GM21447 (cell line): Measurements from ENCODE around the gene GRK1.
"Not testable (repeated sequence)": the region's sequence is repeated elsewhere in the genome, so short reads cannot be mapped to it uniquely, and the experiment has no call there.

Experiments
- ATAC-seq: cut with Tn5 transposase; IDR thresholded peaks from one replicate; pipeline ENCODE4 v1.9.1; 2021; ENCODE audit not compliant: unreplicated experiment

GRK1 gene

DNA sequence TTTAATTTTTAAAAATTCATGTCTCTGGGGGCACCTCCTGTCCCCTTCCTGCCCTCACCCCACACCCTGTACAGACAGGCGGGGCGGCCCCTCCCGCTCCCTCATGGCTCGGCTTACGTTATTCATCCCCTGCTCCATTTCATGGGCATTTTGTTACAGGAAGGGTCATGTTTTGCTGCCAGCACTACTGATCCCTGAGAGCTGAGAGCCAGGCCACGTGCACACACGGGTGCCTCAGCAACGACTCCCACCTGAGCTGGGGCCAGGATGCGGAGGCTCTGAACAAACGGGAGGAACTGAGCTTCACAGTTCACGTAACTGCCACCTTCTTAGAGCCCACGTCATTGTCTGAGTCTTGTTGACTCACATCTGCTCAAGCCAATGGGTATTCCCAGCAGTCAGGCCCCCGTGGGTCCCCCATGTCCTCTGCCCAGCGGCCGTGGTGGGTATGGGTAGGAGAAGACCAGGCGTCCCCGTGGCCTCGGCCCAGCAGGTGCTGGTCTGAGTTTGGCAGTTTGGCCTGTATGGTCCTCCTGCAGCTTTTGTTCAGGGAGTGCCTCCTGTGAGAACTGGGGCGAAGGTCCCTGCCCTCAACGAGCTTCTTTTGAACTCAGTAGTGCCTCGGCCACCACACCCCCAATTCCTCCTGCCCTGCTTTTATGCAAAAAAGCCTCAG is 75.6 kb downstream of the GRK1 start:
- no peak for ATAC-seq

GRCh38 chr13:113743366-113744195 is 76.6 kb downstream of the GRK1 start:
- ATAC-seq, result no peak

DNA sequence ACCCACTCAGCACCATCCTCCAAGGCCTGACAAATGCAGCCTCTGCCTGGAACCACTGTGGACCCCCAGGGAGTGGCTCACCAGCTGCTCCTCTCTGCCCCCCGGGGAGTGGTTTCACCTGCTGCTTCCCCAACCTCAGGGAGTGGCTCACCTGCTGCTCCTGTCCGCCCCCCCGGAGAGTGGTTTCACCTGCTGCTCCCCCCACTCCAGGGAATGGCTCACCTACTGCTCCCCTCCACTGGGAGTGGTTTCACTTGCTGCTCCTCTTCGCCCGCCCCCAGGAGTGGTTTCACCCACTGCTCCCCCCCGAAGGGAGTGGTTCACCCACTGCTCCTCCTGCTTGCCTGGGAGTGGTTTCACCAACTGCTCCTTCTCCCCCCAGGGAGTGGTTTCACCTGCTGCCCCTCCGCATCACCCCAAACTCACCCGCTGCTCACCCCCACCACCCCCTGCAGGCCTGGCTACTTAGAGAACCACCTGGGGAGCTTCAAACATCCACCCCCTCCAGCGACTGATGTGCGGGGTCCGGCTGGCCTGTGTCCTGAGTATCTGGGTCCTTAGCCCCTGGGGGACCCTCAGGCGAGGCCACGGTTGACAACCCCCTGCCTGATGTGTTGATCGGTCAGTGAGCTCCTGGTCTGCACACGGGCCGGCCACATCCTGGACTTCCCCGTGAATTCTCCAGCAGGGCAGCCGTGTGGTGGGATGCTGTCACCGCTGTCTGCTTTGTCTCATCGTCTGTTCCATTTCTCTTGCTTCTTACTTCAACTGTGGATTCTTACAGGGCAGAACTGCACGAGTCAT is 77.4 kb downstream of the GRK1 start:
- ATAC-seq, result no peak

GRCh38 chr13:113745059-113745458 is 78.0 kb downstream of the GRK1 start:
- no peak for ATAC-seq

DNA sequence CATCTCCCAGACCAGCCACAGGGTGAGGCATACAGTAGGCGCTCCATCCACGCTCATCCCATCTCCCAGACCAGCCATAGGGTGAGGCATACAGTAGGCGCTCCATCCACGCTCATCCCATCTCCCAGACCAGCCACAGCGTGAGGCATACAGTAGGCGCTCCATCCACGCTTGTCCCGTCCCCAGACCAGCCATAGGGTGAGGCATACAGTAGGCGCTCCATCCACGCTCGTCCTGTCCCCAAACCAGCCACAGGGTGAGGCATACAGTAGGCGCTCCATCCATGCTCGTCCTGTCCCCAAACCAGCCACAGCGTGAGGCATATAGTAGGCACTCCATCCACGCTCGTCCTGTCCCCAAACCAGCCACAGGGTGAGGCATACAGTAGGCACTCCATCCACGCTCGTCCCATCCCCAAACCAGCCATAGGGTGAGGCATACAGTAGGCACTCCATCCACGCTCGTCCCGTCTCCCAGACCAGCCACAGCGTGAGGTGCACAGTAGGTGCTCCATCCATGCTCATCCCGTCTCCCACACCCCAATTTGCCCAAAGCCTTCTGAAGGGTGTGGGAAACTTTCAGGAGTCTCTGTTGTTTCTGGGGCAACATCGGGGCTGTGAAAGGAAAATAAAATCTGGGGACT is 78.6 kb downstream of the GRK1 start:
- not testable (repeated sequence) for ATAC-seq

- no peak for ATAC-seq
These were observed 79.1 kb downstream of the GRK1 start for GRCh38 chr13:113746143-113746525.

DNA sequence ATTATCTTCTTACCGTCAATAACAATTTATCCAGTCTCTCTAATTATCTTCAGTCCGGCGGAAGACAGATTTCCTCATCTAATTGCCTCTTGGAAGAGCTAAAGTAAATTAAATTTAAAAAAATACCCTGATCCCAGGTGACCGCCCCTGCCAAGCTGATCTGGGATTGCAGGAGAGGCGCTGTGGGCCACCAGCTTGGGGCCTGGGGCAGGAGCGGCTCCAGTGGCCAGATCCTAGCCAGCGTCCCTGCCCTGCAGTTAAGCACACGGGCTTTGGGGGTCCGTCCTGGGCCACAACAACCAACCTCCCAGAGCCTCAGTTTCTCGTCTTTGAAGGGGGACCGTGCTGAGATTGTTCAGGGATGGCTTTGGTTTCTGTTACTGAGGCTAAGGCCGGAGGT is 79.7 kb downstream of the GRK1 start:
- ATAC-seq, result no peak

- ATAC-seq, result no peak
These were observed 80.3 kb downstream of the GRK1 start for GRCh38 chr13:113747291-113747833.

- ATAC-seq, result no peak
These were observed 81.3 kb downstream of the GRK1 start for GRCh38 chr13:113748101-113748861.

DNA sequence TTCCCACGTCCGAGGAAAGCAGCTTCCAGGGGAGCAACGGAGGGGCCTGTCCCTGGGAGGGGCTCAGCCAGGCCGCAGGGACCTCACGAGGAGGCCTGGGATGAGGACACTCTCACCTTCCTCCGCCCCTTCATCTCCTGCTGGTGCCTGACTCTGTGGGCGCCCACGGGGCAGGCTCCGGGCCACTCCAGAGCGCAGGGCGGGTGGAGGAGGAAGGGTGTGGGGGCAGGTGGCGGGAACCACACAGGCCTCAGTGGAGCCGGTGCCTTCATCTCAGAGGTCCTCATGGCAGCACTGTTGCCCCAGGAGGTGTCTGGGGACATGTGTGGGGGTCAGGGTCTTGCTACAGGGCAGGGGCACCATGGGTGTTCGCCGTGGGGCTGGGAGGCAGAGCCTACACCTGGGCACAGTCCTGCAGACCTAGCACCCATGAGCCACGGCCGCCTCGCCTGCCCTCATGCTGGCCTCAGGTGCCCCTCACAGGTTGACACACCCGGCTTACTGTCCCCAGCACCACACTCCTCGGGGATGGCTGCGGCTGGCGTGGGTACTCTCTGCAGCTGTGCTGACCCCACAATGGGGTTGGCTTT is 81.9 kb downstream of the GRK1 start:
- no peak for ATAC-seq

DNA sequence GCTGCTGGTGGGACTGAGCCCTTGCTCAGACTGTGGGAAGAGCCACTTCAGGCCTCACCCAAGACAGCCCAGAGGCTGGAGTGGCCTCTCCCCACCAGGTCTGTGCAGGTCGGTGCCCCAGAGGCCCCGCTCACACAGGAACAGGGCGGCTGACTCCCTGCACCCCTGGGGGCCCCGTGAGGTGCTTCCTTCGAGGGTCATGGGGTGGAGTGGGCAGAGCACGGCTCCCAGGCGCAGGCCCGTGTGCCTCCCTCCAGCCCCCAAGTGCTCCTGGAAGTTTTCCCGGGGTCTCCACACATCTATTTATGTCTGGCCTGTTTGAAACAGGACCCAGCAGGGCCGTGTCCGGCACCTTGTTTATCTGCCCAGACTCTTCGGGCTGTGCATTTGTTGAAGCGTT is 82.5 kb downstream of the GRK1 start:
- no peak for ATAC-seq

GRCh38 chr13:113749967-113750366 is 82.9 kb downstream of the GRK1 start:
- ATAC-seq, result no peak

DNA sequence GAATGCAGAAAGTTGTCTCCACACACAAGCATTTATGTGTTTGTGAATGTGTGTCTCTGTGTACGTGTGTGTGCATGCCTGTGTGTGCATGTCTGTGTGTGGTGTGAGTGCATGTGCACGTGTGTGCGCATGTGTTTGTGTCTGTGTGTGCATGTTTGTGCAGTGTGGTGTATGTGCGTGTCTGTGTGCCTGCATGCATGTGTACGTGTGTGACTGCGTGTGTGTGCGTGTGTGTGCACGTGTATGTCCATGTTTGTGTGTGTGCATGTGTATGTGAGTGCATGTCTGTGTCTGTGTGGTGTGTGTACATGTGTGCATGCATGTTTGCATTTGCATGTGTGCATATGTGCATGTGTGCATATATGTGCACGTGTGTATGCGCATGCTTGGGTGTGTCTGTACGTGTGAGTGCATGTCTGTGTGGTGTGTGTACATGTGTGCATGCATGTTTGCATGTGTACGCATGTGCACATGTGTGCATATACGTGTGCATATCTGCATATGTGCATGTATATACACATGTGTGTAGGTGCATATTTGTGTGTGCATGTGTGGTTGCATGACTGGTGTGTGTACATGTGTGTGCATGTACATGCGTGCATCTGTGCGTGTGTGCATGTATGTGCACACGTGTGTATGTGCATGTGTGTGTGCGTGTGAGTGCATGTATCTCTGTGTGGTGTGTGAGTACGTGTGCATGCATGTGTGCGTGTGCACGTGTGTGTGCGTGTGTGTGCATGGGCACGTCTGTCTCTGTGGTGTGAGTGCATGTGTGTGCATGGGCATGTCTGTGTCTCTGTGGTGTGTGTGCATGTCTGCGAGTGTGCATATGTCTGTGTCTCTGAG is 83.8 kb downstream of the GRK1 start:
- ATAC-seq, result no peak

GRCh38 chr13:113751491-113751890 is 84.5 kb downstream of the GRK1 start:
- no peak for ATAC-seq

- not testable (repeated sequence) for ATAC-seq
These were observed 85.4 kb downstream of the GRK1 start for GRCh38 chr13:113752211-113752986.

- no peak for ATAC-seq
These were observed 86.2 kb downstream of the GRK1 start for GRCh38 chr13:113753171-113753570.

- no peak for ATAC-seq
These were observed 87.2 kb downstream of the GRK1 start for GRCh38 chr13:113754242-113754641.

DNA sequence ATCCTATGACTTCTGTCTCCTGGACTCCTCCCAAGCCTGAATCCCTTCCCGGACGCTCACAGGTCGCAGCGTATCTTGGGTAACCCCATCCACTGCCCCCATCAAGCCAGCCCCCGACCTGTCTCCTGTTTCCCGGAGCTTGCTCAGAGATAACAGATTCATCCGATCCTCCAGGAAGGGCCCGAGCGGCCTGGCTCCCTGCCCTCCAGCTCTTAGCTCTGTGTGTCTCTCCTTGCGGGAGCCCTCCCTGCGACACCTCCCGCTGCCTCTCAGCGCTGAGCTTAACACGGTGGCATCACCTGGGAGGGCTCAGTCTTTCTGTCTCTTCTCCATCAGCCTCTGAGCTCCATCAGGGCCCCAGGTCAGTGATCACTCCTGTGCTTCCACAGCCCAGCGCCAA is 87.7 kb downstream of the GRK1 start:
- no peak for ATAC-seq
